Body of pancreas (tissue), 4 donors: ENCODE measurements around the gene CEP68. TPM values are rescaled to one million over a fixed set of nuclear protein-coding genes. Genes with fewer than 3 reads are reported as not detected.

Source experiments
- ATAC-seq: fragments of 150-250 bp; one replicate; pipeline ENCODE4 v1.9.1; 2016
- DNase-seq, 4 donors: peaks; one replicate each; pipeline ENCODE4 v3.0.0-alpha.2; 2019
- H3K27ac ChIP-seq, 4 donors: fragments of 200-600 bp; sonication (generic); 1 replicate in 3 of 4; 2 replicates in 1 of 4; pipeline versions ENCODE4 v1.5.1 to v1.6.1; 2016 to 2019; ENCODE audit warnings: mild to moderate bottlenecking in 1 of 4, mixed read lengths in 1 of 4, moderate library complexity in 1 of 4
- H3K27me3 ChIP-seq, 2 donors: fragments of 200-600 bp; sonication (generic); one replicate each; pipeline ENCODE4 v1.6.0; 2016; ENCODE audit warnings: mild to moderate bottlenecking in 1 of 2
- H3K36me3 ChIP-seq, 2 donors: fragments of 200-600 bp; sonication (generic); replicated peaks in 1 of 2; 2 replicates each; pipeline ENCODE4 v1.5.1; 2016; ENCODE audit warnings: low read depth in 2 of 2; ENCODE audit not compliant: insufficient read depth in 1 of 2
- H3K4me1 ChIP-seq: fragments of 200-600 bp; sonication (generic); one replicate; pipeline ENCODE4 v1.6.0; 2016
- H3K4me3 ChIP-seq, 2 donors: fragments of 200-600 bp; sonication (generic); 1 replicate in 1 of 2; 2 replicates in 1 of 2; pipeline ENCODE4 v1.5.1; 2016 to 2019
- H3K9me3 ChIP-seq, 3 donors: fragments of 200-600 bp; sonication (generic); 1 replicate in 2 of 3; 2 replicates in 1 of 3; pipeline ENCODE4 v1.5.1; 2016
- CTCF ChIP-seq, 7 experiments: fragments of 450-650 bp in 4 of 7; fragments of 200-600 bp in 3 of 7; sonication (generic) in 3 of 7; IDR thresholded peaks; one replicate each; pipeline ENCODE4 v1.5.1; 2016 to 2019; ENCODE audit warnings: antibody characterized with exemption in 7 of 7
- POLR2A ChIP-seq, 3 donors: fragments of 450-650 bp; IDR thresholded peaks; one replicate each; pipeline ENCODE4 v1.6.1; 2016; ENCODE audit warnings: antibody characterized with exemption in 3 of 3, mild to moderate bottlenecking in 2 of 3
- WGBS, 2 donors: methylation state at CpG; one replicate each; pipeline ENCODE4 v1.1.5; 2017; 5-methylcytosine and 5-hydroxymethylcytosine counted together
- intact Hi-C: fragments of 100-400 bp; cut with DNase I; formaldehyde crosslinking; loops from one replicate; pipeline ENCODE4 v1.15.1; 2023
- total RNA-seq, 2 donors: library from RNA; depleted of rRNA; stranded (reverse); fragments of >200 nt; gene quantifications; one replicate each; pipeline ENCODE4 v1.1.0, GENCODE V29; 2016

Gene CEP68
- 10 to 100 TPM in 1 of 2 donors, 1 to 10 TPM in 1; 6.9 to 20.0 TPM for total RNA-seq

- 0 to 1% methylated on average over 20 to 70 of the region's 99 CpGs for WGBS, 2 donors
- TF ChIP-seq POLR2A (IDR thresholded peaks at IDR 0.05) (peak; percentile 84 to 91 (median 90)), CTCF (IDR thresholded peaks at IDR 0.05) (peak in 2 of 7 experiments; percentile 18 to 20)
- H3K4me3 ChIP-seq, result peak within 1 kb of the TSS; percentile 75 to 82
- no peaks in the 10 kb centered on the region for H3K36me3 ChIP-seq
- peak; percentile 97 to 98 (median 98) for DNase-seq
- H3K4me1 ChIP-seq, result peaks cover 48% of the 10 kb centered on the region
- peak within 1 kb of the TSS; percentile 76 to 90 (median 85) for H3K27ac ChIP-seq
- intact Hi-C loops, result no loop called here
- no peaks in the 10 kb centered on the region for H3K27me3 ChIP-seq
- H3K9me3 ChIP-seq, result no peaks in the 10 kb centered on the region
- peak; percentile 97 for ATAC-seq
Observed at GRCh38 chr2:65056215-65057053, at the start of gene CEP68. CEP68 (plus strand) TSS chr2:65056416; CDS start chr2:65069445, 13,029 bp downstream.

- TF ChIP-seq POLR2A (IDR thresholded peaks at IDR 0.05), result no peak
- no peak for TF ChIP-seq CTCF (IDR thresholded peaks at IDR 0.05)
- H3K9me3 ChIP-seq, result no peaks in the 10 kb centered on the region
- no peak for DNase-seq
- no peak for ATAC-seq
- intact Hi-C loops, result no loop called here
- no peak overlapping the region for H3K27ac ChIP-seq
- 59 to 70% methylated on average over 1 of the region's 1 CpG for WGBS, 2 donors
- peaks cover 0 to 16% of the 10 kb centered on the region in 2 donors for H3K36me3 ChIP-seq
- H3K4me1 ChIP-seq, result no peaks in the 10 kb centered on the region
- H3K4me3 ChIP-seq, result no peak overlapping the region
- H3K27me3 ChIP-seq, result no peaks in the 10 kb centered on the region
Observed at GRCh38 chr2:65013776-65014175, 42.4 kb upstream of the CEP68 start.

GRCh38 chr2:65015731-65016130 is 40.5 kb upstream of the CEP68 start:
- H3K36me3 ChIP-seq, result peaks cover 0 to 20% of the 10 kb centered on the region in 2 donors
- no peak for TF ChIP-seq CTCF (IDR thresholded peaks at IDR 0.05)
- no peak for TF ChIP-seq POLR2A (IDR thresholded peaks at IDR 0.05)
- no peaks in the 10 kb centered on the region for H3K9me3 ChIP-seq
- H3K27ac ChIP-seq, result no peak overlapping the region
- no peak for DNase-seq
- H3K4me1 ChIP-seq, result no peaks in the 10 kb centered on the region
- 69 to 76% methylated on average over 5 of the region's 5 CpGs for WGBS, 2 donors
- intact Hi-C loops, result no loop called here
- H3K4me3 ChIP-seq, result no peak overlapping the region
- ATAC-seq, result no peak
- no peaks in the 10 kb centered on the region for H3K27me3 ChIP-seq

- DNase-seq, result no peak
- H3K4me3 ChIP-seq, result no peak overlapping the region
- H3K27me3 ChIP-seq, result no peaks in the 10 kb centered on the region
- ATAC-seq, result no peak
- peaks cover 0 to 17% of the 10 kb centered on the region in 2 donors for H3K36me3 ChIP-seq
- H3K9me3 ChIP-seq, result no peaks in the 10 kb centered on the region
- H3K27ac ChIP-seq, result no peak overlapping the region
- intact Hi-C loops, result no loop called here
- H3K4me1 ChIP-seq, result no peaks in the 10 kb centered on the region
- WGBS, 2 donors, result 78 to 89% methylated on average over 6 of the region's 6 CpGs
- TF ChIP-seq POLR2A (IDR thresholded peaks at IDR 0.05) (no peak), CTCF (IDR thresholded peaks at IDR 0.05) (no peak)
Observed at GRCh38 chr2:65016789-65017188, 39.4 kb upstream of the CEP68 start.
